WERI-Rb-1 (cell line): ENCODE measurements around the gene IRAK2.

Experiments used
- DNase-seq: peaks from one replicate; pipeline ENCODE4 v3.0.0-alpha.2; 2020
- H3K27ac ChIP-seq: fragments of 250-450 bp; sonication (Bioruptor Pico); 2 replicates; pipeline ENCODE4 v1.5.1; 2020; ENCODE audit warnings: mild to moderate bottlenecking, moderate library complexity
- H3K27me3 ChIP-seq: fragments of 250-450 bp; sonication (Bioruptor Pico); 2 replicates; pipeline ENCODE4 v1.5.1; 2021; ENCODE audit warnings: mild to moderate bottlenecking, low read depth, moderate library complexity; ENCODE audit not compliant: insufficient read depth, severe bottlenecking
- H3K36me3 ChIP-seq: fragments of 250-450 bp; sonication (Bioruptor Pico); 2 replicates; pipeline ENCODE4 v1.5.1; 2020; ENCODE audit warnings: mild to moderate bottlenecking, moderate library complexity
- H3K4me3 ChIP-seq: 2 replicates; pipeline ENCODE4 v1.5.1; 2011; ENCODE audit warnings: low read depth, mild to moderate bottlenecking, control low read depth, low read length
- H3K9me3 ChIP-seq: fragments of 250-450 bp; sonication (Bioruptor Pico); 2 replicates; pipeline ENCODE4 v1.5.1; 2021; ENCODE audit warnings: mild to moderate bottlenecking, moderate library complexity; ENCODE audit not compliant: severe bottlenecking
- CTCF ChIP-seq: IDR thresholded peaks from 2 replicates; pipeline ENCODE4 v1.5.1; 2011; ENCODE audit warnings: low read depth, mild to moderate bottlenecking, control low read depth, inconsistent platforms, low read length

The IRAK2 gene

GRCh38 chr3:10238345-10239183 is 73.8 kb downstream of the IRAK2 start:
- no peak for TF ChIP-seq CTCF
- Histone ChIP-seq H3K36me3 (no peaks in the 10 kb centered on the region; the same call in 1 of the 2 replicates), H3K9me3 (no peaks in the 10 kb centered on the region), H3K27me3 (no peaks in the 10 kb centered on the region), H3K27ac (no peak overlapping the region), H3K4me3 (no peak overlapping the region)
- no peak for DNase-seq

- TF ChIP-seq CTCF, result no peak
Measured at GRCh38 chr3:10240799-10241198, 76.1 kb downstream of the IRAK2 start.

GRCh38 chr3:10242182-10243065 is 77.7 kb downstream of the IRAK2 start:
- no peak overlapping the region for H3K4me3 ChIP-seq
- H3K27ac ChIP-seq, result no peak overlapping the region
- DNase-seq, result no peak
- no peak for TF ChIP-seq CTCF
- no peaks in the 10 kb centered on the region for H3K27me3 ChIP-seq
- no peaks in the 10 kb centered on the region for H3K36me3 ChIP-seq
- H3K9me3 ChIP-seq, result peaks cover 7% of the 10 kb centered on the region

More at GRCh38 chr3:10240799-10241198, 76.1 kb downstream of the IRAK2 start:
- H3K9me3 ChIP-seq, result peaks cover 7% of the 10 kb centered on the region
- H3K36me3 ChIP-seq, result no peaks in the 10 kb centered on the region; the same call in 1 of the 2 replicates
- no peaks in the 10 kb centered on the region for H3K27me3 ChIP-seq
- H3K4me3 ChIP-seq, result no peak overlapping the region
- no peak overlapping the region for H3K27ac ChIP-seq
- no peak for DNase-seq

- no peak overlapping the region for H3K4me3 ChIP-seq
- H3K9me3 ChIP-seq, result peaks cover 7% of the 10 kb centered on the region
- TF ChIP-seq CTCF, result no peak
- no peaks in the 10 kb centered on the region for H3K36me3 ChIP-seq
- no peaks in the 10 kb centered on the region for H3K27me3 ChIP-seq
- no peak overlapping the region for H3K27ac ChIP-seq
- no peak for DNase-seq
Measured at GRCh38 chr3:10244009-10244408, 79.3 kb downstream of the IRAK2 start.

- Histone ChIP-seq H3K27ac (no peak overlapping the region), H3K27me3 (no peaks in the 10 kb centered on the region), H3K9me3 (peaks cover 7% of the 10 kb centered on the region), H3K36me3 (peaks cover 7% of the 10 kb centered on the region), H3K4me3 (no peak overlapping the region)
- no peak for TF ChIP-seq CTCF
- no peak for DNase-seq
Measured at GRCh38 chr3:10245081-10245712, 80.5 kb downstream of the IRAK2 start.
